DND-41 (cell line): ENCODE measurements around the gene SH3BP2.

Source experiments
- EZH2 ChIP-seq: IDR thresholded peaks from 3 replicates; pipeline ENCODE4 v1.6.1; 2012; ENCODE audit warnings: borderline replicate concordance, low read depth, mild to moderate bottlenecking, moderate library complexity, low read length, inconsistent platforms; ENCODE audit not compliant: severe bottlenecking
- TF ChIP-seq, protein P1 (sequence below): IDR thresholded peaks from 2 replicates; pipeline ENCODE4 v1.5.1; 2012; ENCODE audit warnings: borderline replicate concordance, low read length, moderate library complexity, mild to moderate bottlenecking; ENCODE audit not compliant: poor library complexity, severe bottlenecking; ENCODE audit errors: extremely low read depth

DNA sequence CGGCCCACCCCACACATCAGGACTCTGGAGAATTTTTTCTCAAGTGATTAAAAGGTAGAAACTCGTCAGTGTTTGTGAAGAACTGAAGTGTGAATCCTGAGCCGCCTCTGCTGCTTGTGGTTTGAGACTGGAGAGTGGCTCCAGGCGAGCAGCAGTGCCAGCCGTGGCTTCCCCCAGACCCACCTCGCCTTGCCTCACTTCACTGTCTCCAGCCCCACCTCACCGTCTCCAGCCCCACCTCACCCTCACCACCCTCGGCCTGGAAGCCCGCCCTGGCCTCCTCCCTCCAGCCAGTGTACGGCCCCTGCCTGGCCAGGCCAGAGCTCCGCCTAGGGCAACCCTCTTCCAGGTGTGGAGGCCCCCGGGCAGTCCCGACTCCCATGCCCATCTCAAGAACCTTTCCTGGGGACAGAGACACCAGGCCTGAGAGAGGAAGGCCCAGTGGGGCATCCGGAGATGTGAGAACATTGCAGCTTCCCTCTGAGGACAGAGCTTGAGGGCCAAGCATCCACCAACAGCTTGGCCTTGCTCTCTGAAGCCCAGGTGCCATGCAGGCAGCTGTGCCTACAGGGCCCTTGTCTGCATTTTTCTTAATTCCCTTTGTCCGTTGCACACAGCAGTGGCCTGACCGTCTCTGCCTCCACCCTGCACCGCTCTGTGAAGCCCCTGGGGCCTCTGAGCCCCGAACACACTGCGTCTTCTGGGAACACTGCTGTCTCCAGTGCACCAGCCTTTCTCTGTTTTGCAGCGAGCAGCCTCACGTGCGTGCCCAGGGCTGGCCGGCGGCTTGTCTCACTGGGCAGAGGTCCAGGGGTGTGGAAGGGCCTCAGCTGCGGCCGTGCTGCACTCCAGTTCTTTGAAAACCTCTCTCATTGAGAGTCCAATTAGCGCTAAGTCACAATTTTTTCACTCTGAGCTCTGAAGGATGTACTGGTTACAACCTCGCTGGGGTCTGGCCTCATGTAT lies 13.8 kb downstream of the SH3BP2 start:
- TF ChIP-seq, protein P1, sequence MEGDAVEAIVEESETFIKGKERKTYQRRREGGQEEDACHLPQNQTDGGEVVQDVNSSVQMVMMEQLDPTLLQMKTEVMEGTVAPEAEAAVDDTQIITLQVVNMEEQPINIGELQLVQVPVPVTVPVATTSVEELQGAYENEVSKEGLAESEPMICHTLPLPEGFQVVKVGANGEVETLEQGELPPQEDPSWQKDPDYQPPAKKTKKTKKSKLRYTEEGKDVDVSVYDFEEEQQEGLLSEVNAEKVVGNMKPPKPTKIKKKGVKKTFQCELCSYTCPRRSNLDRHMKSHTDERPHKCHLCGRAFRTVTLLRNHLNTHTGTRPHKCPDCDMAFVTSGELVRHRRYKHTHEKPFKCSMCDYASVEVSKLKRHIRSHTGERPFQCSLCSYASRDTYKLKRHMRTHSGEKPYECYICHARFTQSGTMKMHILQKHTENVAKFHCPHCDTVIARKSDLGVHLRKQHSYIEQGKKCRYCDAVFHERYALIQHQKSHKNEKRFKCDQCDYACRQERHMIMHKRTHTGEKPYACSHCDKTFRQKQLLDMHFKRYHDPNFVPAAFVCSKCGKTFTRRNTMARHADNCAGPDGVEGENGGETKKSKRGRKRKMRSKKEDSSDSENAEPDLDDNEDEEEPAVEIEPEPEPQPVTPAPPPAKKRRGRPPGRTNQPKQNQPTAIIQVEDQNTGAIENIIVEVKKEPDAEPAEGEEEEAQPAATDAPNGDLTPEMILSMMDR = no peak
- TF ChIP-seq EZH2 = no peak
